Neural cell (in vitro differentiated cells): ENCODE data around the gene DPP3. TPM values are rescaled to one million over a fixed set of nuclear protein-coding genes. Genes with fewer than 3 reads are reported as not detected.

ENCODE experiments used
- H2AFZ ChIP-seq: fragments of 200-600, 300-800 bp; sonication (generic), shearing (Covaris generic); 2 replicates; pipeline ENCODE4 v1.6.0; 2014; ENCODE audit warnings: low read depth, mild to moderate bottlenecking, antibody characterized with exemption, low read length, moderate library complexity
- H3F3A ChIP-seq: fragments of 200-600 bp; shearing (Covaris generic); 2 replicates; pipeline ENCODE4 v1.6.1; 2016; ENCODE audit warnings: mild to moderate bottlenecking, moderate library complexity, mixed read lengths, antibody characterized with exemption, low read length; ENCODE audit not compliant: insufficient read depth, poor library complexity, severe bottlenecking
- H3K27ac ChIP-seq: fragments of 200-600, 300-800 bp; sonication (generic), shearing (Covaris generic); 2 replicates; pipeline ENCODE4 v1.5.1; 2014; ENCODE audit warnings: mild to moderate bottlenecking, low read length, moderate library complexity
- H3K27me3 ChIP-seq: fragments of 300-800, 200-600 bp; sonication (generic), shearing (Covaris generic); 2 replicates; pipeline ENCODE4 v1.6.0; 2014; ENCODE audit warnings: mild to moderate bottlenecking, low read depth, low read length, moderate library complexity; ENCODE audit not compliant: insufficient read depth
- H3K36me3 ChIP-seq: fragments of 300-800, 200-600 bp; sonication (generic), shearing (Covaris generic); 2 replicates; pipeline ENCODE4 v1.5.1; 2014; ENCODE audit warnings: mild to moderate bottlenecking, antibody characterized with exemption, low read length, moderate library complexity; ENCODE audit not compliant: insufficient read depth
- H3K4me2 ChIP-seq: fragments of 300-800, 200-600 bp; sonication (generic), shearing (Covaris generic); 2 replicates; pipeline ENCODE4 v1.6.0; 2014; ENCODE audit warnings: mild to moderate bottlenecking, low read length
- H3K4me3 ChIP-seq: fragments of 300-800, 200-600 bp; sonication (generic), shearing (Covaris generic); 2 replicates; pipeline ENCODE4 v1.5.1; 2014; ENCODE audit warnings: mild to moderate bottlenecking, low read length, moderate library complexity
- H3K79me2 ChIP-seq: fragments of 200-600 bp; shearing (Covaris generic); replicated peaks from 2 replicates; pipeline ENCODE4 v1.6.0; 2014; ENCODE audit warnings: mild to moderate bottlenecking, low read length, moderate library complexity; ENCODE audit not compliant: insufficient read depth
- H3K9ac ChIP-seq: fragments of 300-800, 200-600 bp; sonication (generic), shearing (Covaris generic); 2 replicates; pipeline ENCODE4 v1.6.1; 2016; ENCODE audit warnings: mild to moderate bottlenecking, low read length, mixed read lengths
- H3K9me2 ChIP-seq: fragments of 200-600 bp; shearing (Covaris generic); 2 replicates; pipeline ENCODE4 v1.6.1; 2016; ENCODE audit warnings: mild to moderate bottlenecking, low read length, mixed read lengths; ENCODE audit not compliant: insufficient read depth
- H3K9me3 ChIP-seq: fragments of 200-600, 300-800 bp; sonication (generic), shearing (Covaris generic); 2 replicates; pipeline ENCODE4 v1.6.1; 2016; ENCODE audit warnings: mild to moderate bottlenecking, mixed run types, low read length, moderate library complexity, mixed read lengths
- H4K20me1 ChIP-seq: fragments of 200-600 bp; shearing (Covaris generic); 2 replicates; pipeline ENCODE4 v1.6.1; 2016; ENCODE audit warnings: mild to moderate bottlenecking, mixed run types; ENCODE audit not compliant: insufficient read depth
- EP300 ChIP-seq: fragments of 450-650 bp; conservative IDR thresholded peaks from 2 replicates; pipeline ENCODE4 v1.6.1; 2014; ENCODE audit warnings: antibody characterized with exemption, mild to moderate bottlenecking, moderate library complexity; ENCODE audit not compliant: poor library complexity, severe bottlenecking
- EZH2 ChIP-seq: fragments of 200-600, 300-800 bp; shearing (Covaris generic), sonication (generic); IDR thresholded peaks from 2 replicates; pipeline ENCODE4 v1.6.1; 2014; ENCODE audit warnings: antibody characterized with exemption, low read length, borderline replicate concordance, mild to moderate bottlenecking; ENCODE audit not compliant: insufficient read depth, poor library complexity, severe bottlenecking
- MXI1 ChIP-seq: fragments of 450-650 bp; conservative IDR thresholded peaks from 2 replicates; pipeline ENCODE4 v1.6.1; 2014; ENCODE audit warnings: antibody characterized with exemption, mild to moderate bottlenecking; ENCODE audit not compliant: poor library complexity, severe bottlenecking
- POLR2AphosphoS5 ChIP-seq: IDR thresholded peaks from 2 replicates; pipeline ENCODE4 v1.6.1; 2012
- RAD21 ChIP-seq: fragments of 450-650 bp; conservative IDR thresholded peaks from 2 replicates; pipeline ENCODE4 v1.6.1; 2014; ENCODE audit warnings: antibody characterized with exemption, mild to moderate bottlenecking, moderate library complexity
- SMC3 ChIP-seq: fragments of 450-650 bp; conservative IDR thresholded peaks from 2 replicates; pipeline ENCODE4 v1.6.1; 2014; ENCODE audit warnings: antibody characterized with exemption, mild to moderate bottlenecking, moderate library complexity; ENCODE audit not compliant: poor library complexity
- TAF1 ChIP-seq: IDR thresholded peaks from 2 replicates; pipeline ENCODE4 v1.6.1; 2012; ENCODE audit warnings: low read depth
- polyA plus RNA-seq: library from polyadenylated mRNA; depleted of rRNA; stranded (reverse); fragments of >200 nt; gene quantifications from 2 replicates; pipeline ENCODE4 v1.2.3, GENCODE V29; 2014
- TF ChIP-seq, protein P1 (sequence below): fragments of 450-650 bp; IDR thresholded peaks from 2 replicates; pipeline ENCODE4 v1.5.1; 2014; ENCODE audit warnings: antibody characterized with exemption, mild to moderate bottlenecking, moderate library complexity; ENCODE audit not compliant: poor library complexity, severe bottlenecking
- TF ChIP-seq, protein P2 (sequence below): IDR thresholded peaks from 2 replicates; pipeline ENCODE4 v1.6.1; 2012; ENCODE audit warnings: borderline replicate concordance

DPP3 gene
- polyA plus RNA-seq, 1 donor from 2014 or later: 71.7 TPM

DNA sequence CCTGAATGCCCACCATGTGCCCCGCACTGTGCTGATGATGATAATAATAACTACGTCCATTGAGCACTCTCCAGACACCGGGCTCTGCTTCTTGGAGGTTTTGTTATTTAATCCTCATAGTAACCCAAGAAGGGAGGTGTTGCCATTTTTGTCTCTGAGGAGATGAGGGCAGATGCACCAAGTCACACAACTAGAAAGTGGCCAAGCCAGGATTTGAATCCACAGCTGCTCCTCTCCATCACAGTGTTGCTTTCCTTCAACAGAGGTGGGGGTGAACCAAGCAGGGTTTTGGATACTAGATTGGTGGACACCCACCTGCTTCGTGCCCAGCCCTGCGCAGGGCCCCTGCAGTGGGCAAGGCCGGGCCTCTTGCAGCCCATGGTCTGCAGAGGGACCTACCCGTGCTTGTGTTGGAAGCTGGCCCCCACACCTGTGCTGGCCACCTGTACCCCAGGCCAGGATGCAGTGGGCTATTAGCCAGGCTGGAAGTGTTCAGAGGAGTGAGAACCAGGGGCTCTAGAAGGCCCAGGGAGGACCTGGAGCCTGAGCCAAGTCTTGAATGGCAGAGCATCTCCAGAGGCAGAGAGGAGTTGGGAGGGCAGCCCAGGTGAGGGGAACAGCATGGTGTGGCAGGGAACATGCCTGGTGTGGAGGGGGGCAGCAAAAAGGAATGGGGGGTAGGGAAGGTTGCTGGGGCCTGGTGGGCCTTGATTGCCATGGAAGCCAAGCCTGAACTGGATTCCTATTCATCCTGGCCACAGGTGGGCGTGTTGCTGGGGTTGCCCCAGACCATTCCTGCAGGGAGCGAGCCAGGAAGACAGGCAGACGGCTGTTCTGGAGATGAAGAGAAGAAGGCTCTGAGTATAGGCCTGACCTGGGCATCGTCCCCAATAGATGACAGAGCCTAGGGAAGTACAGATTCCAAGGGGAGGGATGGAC, 2.7 kb upstream of the DPP3 start:
- H3K4me3 ChIP-seq: no peak overlapping the region
- H3K4me2 ChIP-seq: no peak overlapping the region
- no peaks in the 10 kb centered on the region for H3K27me3 ChIP-seq
- no peaks in the 10 kb centered on the region for H3K9me3 ChIP-seq
- H3K27ac ChIP-seq: no peak overlapping the region
- H3K9me2 ChIP-seq: no peaks in the 10 kb centered on the region
- H2AFZ ChIP-seq: no peak overlapping the region
- H3K36me3 ChIP-seq: no peaks in the 10 kb centered on the region
- no peaks in the 10 kb centered on the region for H4K20me1 ChIP-seq
- no peak for TF ChIP-seq EZH2
- TF ChIP-seq TAF1: no peak
- no peak for TF ChIP-seq EP300
- no peak for TF ChIP-seq SMC3
- no peak for TF ChIP-seq MXI1
- no peak for TF ChIP-seq RAD21
- TF ChIP-seq, protein P1, sequence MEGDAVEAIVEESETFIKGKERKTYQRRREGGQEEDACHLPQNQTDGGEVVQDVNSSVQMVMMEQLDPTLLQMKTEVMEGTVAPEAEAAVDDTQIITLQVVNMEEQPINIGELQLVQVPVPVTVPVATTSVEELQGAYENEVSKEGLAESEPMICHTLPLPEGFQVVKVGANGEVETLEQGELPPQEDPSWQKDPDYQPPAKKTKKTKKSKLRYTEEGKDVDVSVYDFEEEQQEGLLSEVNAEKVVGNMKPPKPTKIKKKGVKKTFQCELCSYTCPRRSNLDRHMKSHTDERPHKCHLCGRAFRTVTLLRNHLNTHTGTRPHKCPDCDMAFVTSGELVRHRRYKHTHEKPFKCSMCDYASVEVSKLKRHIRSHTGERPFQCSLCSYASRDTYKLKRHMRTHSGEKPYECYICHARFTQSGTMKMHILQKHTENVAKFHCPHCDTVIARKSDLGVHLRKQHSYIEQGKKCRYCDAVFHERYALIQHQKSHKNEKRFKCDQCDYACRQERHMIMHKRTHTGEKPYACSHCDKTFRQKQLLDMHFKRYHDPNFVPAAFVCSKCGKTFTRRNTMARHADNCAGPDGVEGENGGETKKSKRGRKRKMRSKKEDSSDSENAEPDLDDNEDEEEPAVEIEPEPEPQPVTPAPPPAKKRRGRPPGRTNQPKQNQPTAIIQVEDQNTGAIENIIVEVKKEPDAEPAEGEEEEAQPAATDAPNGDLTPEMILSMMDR: no peak
- no peak for TF ChIP-seq POLR2AphosphoS5
- TF ChIP-seq, protein P2, sequence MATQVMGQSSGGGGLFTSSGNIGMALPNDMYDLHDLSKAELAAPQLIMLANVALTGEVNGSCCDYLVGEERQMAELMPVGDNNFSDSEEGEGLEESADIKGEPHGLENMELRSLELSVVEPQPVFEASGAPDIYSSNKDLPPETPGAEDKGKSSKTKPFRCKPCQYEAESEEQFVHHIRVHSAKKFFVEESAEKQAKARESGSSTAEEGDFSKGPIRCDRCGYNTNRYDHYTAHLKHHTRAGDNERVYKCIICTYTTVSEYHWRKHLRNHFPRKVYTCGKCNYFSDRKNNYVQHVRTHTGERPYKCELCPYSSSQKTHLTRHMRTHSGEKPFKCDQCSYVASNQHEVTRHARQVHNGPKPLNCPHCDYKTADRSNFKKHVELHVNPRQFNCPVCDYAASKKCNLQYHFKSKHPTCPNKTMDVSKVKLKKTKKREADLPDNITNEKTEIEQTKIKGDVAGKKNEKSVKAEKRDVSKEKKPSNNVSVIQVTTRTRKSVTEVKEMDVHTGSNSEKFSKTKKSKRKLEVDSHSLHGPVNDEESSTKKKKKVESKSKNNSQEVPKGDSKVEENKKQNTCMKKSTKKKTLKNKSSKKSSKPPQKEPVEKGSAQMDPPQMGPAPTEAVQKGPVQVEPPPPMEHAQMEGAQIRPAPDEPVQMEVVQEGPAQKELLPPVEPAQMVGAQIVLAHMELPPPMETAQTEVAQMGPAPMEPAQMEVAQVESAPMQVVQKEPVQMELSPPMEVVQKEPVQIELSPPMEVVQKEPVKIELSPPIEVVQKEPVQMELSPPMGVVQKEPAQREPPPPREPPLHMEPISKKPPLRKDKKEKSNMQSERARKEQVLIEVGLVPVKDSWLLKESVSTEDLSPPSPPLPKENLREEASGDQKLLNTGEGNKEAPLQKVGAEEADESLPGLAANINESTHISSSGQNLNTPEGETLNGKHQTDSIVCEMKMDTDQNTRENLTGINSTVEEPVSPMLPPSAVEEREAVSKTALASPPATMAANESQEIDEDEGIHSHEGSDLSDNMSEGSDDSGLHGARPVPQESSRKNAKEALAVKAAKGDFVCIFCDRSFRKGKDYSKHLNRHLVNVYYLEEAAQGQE: no peak
- H3K9ac ChIP-seq: no peak overlapping the region
- peaks cover 7% of the 10 kb centered on the region for H3K79me2 ChIP-seq
- H3F3A ChIP-seq: no peaks in the 10 kb centered on the region

DNA sequence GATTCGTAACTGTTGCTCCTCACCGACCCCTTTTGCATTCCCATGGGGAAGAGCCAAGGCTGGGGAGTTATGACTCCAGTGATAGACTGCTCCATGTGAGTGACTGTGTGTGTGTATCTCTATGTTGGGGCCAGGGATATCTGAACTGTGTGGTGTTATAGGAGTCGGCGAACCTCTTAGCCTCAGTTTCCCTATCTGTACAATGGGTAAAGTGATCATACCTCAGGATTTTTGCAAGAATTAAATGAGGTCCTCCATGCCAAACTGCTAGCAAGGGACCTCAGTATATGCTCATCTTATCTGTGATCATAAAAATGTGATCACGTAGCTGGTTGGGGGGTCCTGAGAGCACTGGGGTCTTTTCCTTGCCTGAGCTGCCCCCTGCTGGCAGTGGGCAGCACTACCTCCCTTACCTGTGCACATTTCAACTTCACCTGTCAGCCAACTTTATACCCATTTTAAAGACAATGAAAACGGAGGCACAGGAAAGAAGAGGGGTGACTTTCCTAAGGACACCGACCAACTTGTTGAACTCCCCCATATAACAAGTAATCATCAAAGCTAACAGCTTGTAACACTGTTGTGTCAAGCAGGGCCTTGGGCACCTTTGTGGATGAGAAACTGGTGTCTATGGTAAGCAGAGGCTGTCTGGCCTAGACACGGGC, 1.4 kb upstream of the DPP3 start:
- Histone ChIP-seq H3K79me2 (peaks cover 7% of the 10 kb centered on the region), H3K27me3 (no peaks in the 10 kb centered on the region), H3K9ac (peak overlapping the region; percentile 93), H3K9me2 (no peaks in the 10 kb centered on the region), H3K27ac (peak overlapping the region; percentile 86), H3K9me3 (no peaks in the 10 kb centered on the region), H3K4me3 (peak overlapping the region; percentile 95), H3K36me3 (no peaks in the 10 kb centered on the region), H4K20me1 (no peaks in the 10 kb centered on the region), H2AFZ (no peak overlapping the region), H3F3A (no peaks in the 10 kb centered on the region), H3K4me2 (peak overlapping the region; percentile 71)
- TF ChIP-seq RAD21: peak; percentile 45
- no peak for TF ChIP-seq TAF1
- no peak for TF ChIP-seq EP300
- no peak for TF ChIP-seq MXI1
- TF ChIP-seq, protein P1: peak; percentile 64
- TF ChIP-seq SMC3: peak; percentile 48
